ENCODE results near the gene MYCN.

- TF ChIP-seq CTCF (IDR thresholded peaks at IDR 0.05) (no peak), POLR2A (IDR thresholded peaks at IDR 0.05) (no peak)
Observed at GRCh38 chr2:15944325-15945017, 4.1 kb downstream of the MYCN start.

All from ovary (tissue), 3 donors.